Measurements from ENCODE around the gene RREB1. TPM values are rescaled to one million over a fixed set of nuclear protein-coding genes. Genes with fewer than 3 reads are reported as not detected.

RREB1 gene, protein sequence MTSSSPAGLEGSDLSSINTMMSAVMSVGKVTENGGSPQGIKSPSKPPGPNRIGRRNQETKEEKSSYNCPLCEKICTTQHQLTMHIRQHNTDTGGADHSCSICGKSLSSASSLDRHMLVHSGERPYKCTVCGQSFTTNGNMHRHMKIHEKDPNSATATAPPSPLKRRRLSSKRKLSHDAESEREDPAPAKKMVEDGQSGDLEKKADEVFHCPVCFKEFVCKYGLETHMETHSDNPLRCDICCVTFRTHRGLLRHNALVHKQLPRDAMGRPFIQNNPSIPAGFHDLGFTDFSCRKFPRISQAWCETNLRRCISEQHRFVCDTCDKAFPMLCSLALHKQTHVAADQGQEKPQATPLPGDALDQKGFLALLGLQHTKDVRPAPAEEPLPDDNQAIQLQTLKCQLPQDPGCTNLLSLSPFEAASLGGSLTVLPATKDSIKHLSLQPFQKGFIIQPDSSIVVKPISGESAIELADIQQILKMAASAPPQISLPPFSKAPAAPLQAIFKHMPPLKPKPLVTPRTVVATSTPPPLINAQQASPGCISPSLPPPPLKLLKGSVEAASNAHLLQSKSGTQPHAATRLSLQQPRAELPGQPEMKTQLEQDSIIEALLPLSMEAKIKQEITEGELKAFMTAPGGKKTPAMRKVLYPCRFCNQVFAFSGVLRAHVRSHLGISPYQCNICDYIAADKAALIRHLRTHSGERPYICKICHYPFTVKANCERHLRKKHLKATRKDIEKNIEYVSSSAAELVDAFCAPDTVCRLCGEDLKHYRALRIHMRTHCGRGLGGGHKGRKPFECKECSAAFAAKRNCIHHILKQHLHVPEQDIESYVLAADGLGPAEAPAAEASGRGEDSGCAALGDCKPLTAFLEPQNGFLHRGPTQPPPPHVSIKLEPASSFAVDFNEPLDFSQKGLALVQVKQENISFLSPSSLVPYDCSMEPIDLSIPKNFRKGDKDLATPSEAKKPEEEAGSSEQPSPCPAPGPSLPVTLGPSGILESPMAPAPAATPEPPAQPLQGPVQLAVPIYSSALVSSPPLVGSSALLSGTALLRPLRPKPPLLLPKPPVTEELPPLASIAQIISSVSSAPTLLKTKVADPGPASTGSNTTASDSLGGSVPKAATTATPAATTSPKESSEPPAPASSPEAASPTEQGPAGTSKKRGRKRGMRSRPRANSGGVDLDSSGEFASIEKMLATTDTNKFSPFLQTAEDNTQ (N-terminal part only)
- total RNA-seq (2022) (48.6 and 51.1 TPM in 2 replicates), Bru-seq, nascent RNA (percentile 88 among the genes with signal in this experiment), BruChase-seq, experiment 1, labeled RNA remaining after a 2-hour chase (percentile 84 among the genes with signal in this experiment), BruChase-seq, experiment 2, labeled RNA remaining after a 6-hour chase (percentile 85 among the genes with signal in this experiment)
- long read RNA-seq, partial matches to known transcripts: 19 of 22 reads
- long read RNA-seq, other reads (novel, unspliced or antisense): 3 of 22 reads

DNA sequence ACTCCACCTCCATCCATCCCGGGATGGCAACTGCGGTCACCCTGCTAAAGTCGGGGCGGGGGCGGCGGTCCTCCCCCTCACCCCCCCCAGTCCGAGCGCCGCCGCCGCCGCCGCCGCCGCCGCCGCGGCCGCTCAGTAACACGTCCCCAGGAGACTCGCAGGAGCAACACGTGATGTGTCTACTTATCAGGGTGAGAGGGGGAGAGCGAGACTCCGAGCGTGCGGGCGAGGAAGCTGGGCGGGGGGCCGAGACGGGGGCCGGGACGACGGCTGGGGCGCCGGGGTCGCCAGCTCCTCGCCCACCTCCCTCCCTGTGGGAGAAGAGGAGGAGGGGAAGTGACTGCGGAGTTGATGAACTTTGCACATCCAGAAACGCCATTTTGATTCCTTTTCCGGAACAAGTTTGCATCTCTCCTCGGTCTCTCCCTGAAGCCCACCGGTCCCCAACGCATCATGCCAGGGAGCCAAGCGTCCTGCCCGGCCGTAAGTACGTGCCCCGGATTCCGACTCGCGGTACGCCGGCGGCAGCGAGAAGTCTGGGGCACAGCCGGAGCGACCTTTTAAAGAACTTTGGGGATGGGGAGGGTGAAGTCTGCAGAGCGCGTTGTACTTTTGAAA, at the start of gene RREB1:
TSS of gene RREB1 (plus strand) at position 384 of the 618 bp plus-strand sequence. CDS start 73,951 bp downstream, outside the sequence.
- Histone ChIP-seq H3K9me3 (no peaks in the 10 kb centered on the region), H3K27me3 (replicated peaks; ENCODE audit: control insufficient read depth, insufficient read depth, low read length) (no peaks in the 10 kb centered on the region), H3K36me3 (ENCODE audit: control insufficient read depth, insufficient read depth, low read length) (no peaks in the 10 kb centered on the region), H3K4me3 (ENCODE audit: low read depth, low read length) (peak within 1 kb of the TSS; percentile 63), H3K4me1 (peaks cover 23% of the 10 kb centered on the region)
- H3K36me3 Mint-ChIP-seq (ENCODE audit: insufficient read depth, unreplicated experiment): peaks cover 7% of the 10 kb centered on the region
- H3K4me1 Mint-ChIP-seq (ENCODE audit: low read depth, unreplicated experiment): peaks cover 11% of the 10 kb centered on the region
- CTCF ChIA-PET: no interaction called here
- intact Hi-C loops (cut with micrococcal nuclease; ENCODE audit: unreplicated experiment): loop anchor here (2.0 to 5.0 kb wide), 3 partner anchors 33 to 135 kb away; no protein-coding TSS in a partner anchor
- peak within 1 kb of the TSS; percentile 68 for H3K4me3 Mint-ChIP-seq (ENCODE audit: unreplicated experiment)
- TF ChIP-seq, protein P1, sequence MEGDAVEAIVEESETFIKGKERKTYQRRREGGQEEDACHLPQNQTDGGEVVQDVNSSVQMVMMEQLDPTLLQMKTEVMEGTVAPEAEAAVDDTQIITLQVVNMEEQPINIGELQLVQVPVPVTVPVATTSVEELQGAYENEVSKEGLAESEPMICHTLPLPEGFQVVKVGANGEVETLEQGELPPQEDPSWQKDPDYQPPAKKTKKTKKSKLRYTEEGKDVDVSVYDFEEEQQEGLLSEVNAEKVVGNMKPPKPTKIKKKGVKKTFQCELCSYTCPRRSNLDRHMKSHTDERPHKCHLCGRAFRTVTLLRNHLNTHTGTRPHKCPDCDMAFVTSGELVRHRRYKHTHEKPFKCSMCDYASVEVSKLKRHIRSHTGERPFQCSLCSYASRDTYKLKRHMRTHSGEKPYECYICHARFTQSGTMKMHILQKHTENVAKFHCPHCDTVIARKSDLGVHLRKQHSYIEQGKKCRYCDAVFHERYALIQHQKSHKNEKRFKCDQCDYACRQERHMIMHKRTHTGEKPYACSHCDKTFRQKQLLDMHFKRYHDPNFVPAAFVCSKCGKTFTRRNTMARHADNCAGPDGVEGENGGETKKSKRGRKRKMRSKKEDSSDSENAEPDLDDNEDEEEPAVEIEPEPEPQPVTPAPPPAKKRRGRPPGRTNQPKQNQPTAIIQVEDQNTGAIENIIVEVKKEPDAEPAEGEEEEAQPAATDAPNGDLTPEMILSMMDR (IDR thresholded peaks at IDR 0.05; ENCODE audit: insufficient read depth in 1 of 2, low read depth in 1 of 2, low read length in 1 of 2, severe bottlenecking in 1 of 2, unreplicated experiment in 1 of 2): no peak
- H3K27me3 Mint-ChIP-seq (ENCODE audit: insufficient read depth, unreplicated experiment): no peaks in the 10 kb centered on the region
- no peaks in the 10 kb centered on the region for H3K9me3 Mint-ChIP-seq (ENCODE audit: unreplicated experiment)
- peak within 1 kb of the TSS; percentile 82 for H3K27ac Mint-ChIP-seq (ENCODE audit: unreplicated experiment)
- POLR2A ChIA-PET: interaction anchor here (0.6 kb wide), 1 partner anchor 12 kb away, joined by 3 read pairs; no protein-coding TSS in a partner anchor
- DNase-seq: peak; percentile 65 to 73
- BruUV-seq (replicated peaks): TSS peak; percentile 8

DNA sequence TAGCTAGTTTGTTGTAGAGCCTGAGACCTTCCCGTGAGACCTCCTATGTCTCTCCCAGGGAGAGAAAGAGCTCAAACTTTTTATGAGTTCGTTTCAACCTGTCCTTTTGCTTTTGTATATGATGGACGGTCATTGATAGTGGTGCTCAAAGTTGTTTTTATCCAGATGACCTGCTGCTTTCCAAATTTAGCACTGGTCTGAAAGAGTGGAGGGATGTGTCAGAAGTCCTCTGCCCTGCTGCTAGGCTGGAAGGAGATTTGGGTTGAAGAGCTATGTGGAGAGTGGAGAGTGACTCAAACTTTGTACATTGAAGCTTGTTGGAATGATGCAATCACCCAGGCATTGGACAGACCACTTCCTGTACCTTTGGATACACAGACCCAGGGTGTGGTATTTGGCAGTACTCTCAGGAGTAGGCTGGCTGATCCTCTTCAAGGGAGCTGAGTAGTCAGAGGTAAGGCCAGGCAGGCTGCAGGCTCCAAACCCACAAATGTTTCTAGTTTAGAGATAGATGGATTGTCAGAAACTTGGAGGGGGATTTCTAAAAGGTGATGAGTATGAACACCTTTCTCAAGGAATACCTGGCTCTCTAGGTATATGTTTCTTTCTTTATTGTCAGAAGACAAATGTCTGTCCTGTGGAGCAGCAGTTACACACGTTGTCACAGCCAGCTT, 49.4 kb upstream of the RREB1 start:
- DNase-seq: peak; percentile 46 to 73
- BruUV-seq (replicated peaks): TSS peak; percentile 19
- Mint-ChIP-seq H3K9me3 (ENCODE audit: unreplicated experiment) (no peaks in the 10 kb centered on the region), H3K36me3 (ENCODE audit: insufficient read depth, unreplicated experiment) (peaks cover 9% of the 10 kb centered on the region), H3K4me3 (ENCODE audit: unreplicated experiment) (no peak overlapping the region), H3K27me3 (ENCODE audit: insufficient read depth, unreplicated experiment) (no peaks in the 10 kb centered on the region), H3K27ac (ENCODE audit: unreplicated experiment) (peak overlapping the region; percentile 80), H3K4me1 (ENCODE audit: low read depth, unreplicated experiment) (peaks cover 22% of the 10 kb centered on the region)
- ChIA-PET CTCF (no interaction called here), POLR2A (interaction anchor here (0.8 kb wide), 1 partner anchor 10 kb away, joined by 6 read pairs; no protein-coding TSS in a partner anchor)
- H3K27me3 ChIP-seq (replicated peaks; ENCODE audit: control insufficient read depth, insufficient read depth, low read length): no peaks in the 10 kb centered on the region
- no peaks in the 10 kb centered on the region for H3K36me3 ChIP-seq (ENCODE audit: control insufficient read depth, insufficient read depth, low read length)
- peaks cover 27% of the 10 kb centered on the region for H3K4me1 ChIP-seq
- H3K4me3 ChIP-seq (ENCODE audit: low read depth, low read length): no peak overlapping the region
- TF ChIP-seq, protein P1 (IDR thresholded peaks at IDR 0.05; ENCODE audit: insufficient read depth in 1 of 2, low read depth in 1 of 2, low read length in 1 of 2, severe bottlenecking in 1 of 2, unreplicated experiment in 1 of 2): no peak
- no peaks in the 10 kb centered on the region for H3K9me3 ChIP-seq
- intact Hi-C loops (cut with micrococcal nuclease; ENCODE audit: unreplicated experiment): loop anchor here (10.0 kb wide), 1 partner anchor 334 kb away; no protein-coding TSS in a partner anchor

Measured in Caco-2 (cell line).